HepG2 (cell line): ENCODE measurements around the gene XPC. TPM values are rescaled to one million over a fixed set of nuclear protein-coding genes. Genes with fewer than 3 reads are reported as not detected.

Experiments
- ATAC-seq: fragments of 200-7000 bp; cut with Tn5 transposase; 3 replicates; pipeline ENCODE4 v1.9.1; 2020; ENCODE audit warnings: mild to moderate bottlenecking, moderate library complexity
- BruUV-seq: library from RNA; stranded (reverse); fragments of 400-500 nt; replicated peaks from 2 replicates; lab custom pipeline; 2021; lab: Mats Ljungman, UMichigan
- CTCF ChIA-PET: fragments of 300-600 bp; formaldehyde crosslinking; extraction: SDS; loops from one replicate; lab custom pipeline; 2021; ENCODE audit warnings: low total read pairs, inconsistent platforms, low intra/inter-chr PET ratio; lab: Yijun Ruan, JAX
- POLR2A ChIA-PET: fragments of 350-600 bp; sonication (Branson Sonifier 250); formaldehyde crosslinking; loops from one replicate; lab custom pipeline; 2020; ENCODE audit warnings: antibody characterized with exemption, inconsistent platforms; lab: Yijun Ruan, JAX
- DNase-seq: peaks from one replicate; pipeline ENCODE4 v3.0.0-alpha.2; 2015; ENCODE audit warnings: low spot score
- FAIRE-seq: peaks from 3 replicates; lab custom pipeline; 2011; peaks lifted over from hg19 to GRCh38; lab: Jason Lieb, UNC
- H2AFZ ChIP-seq: one replicate; pipeline ENCODE4 v1.6.1; 2011; ENCODE audit warnings: low read length, inconsistent platforms
- H3K27ac ChIP-seq: fragments of 300-600 bp; 3 replicates; pipeline ENCODE4 v1.8.0; 2011; ENCODE audit warnings: mixed run types, mild to moderate bottlenecking, mixed read lengths, low read length, inconsistent platforms; ENCODE audit not compliant: insufficient read depth; ENCODE audit errors: extremely low read length
- H3K27me3 ChIP-seq, 2 experiments: fragments of 200-600 bp in 1 of 2; 2 replicates in 1 of 2; 3 replicates in 1 of 2; pipeline versions ENCODE4 v1.6.0 to v1.8.0; 2011; ENCODE audit warnings: low read length in 2 of 2, mild to moderate bottlenecking in 2 of 2, moderate library complexity in 2 of 2, inconsistent platforms in 1 of 2; ENCODE audit not compliant: insufficient read depth in 2 of 2, control insufficient read depth in 1 of 2
- H3K36me3 ChIP-seq, 2 experiments: fragments of 200-600 bp in 1 of 2; replicated peaks in 1 of 2; 2 replicates in 1 of 2; 3 replicates in 1 of 2; pipeline versions ENCODE4 v1.5.1 to v1.8.0; 2011; ENCODE audit warnings: low read length in 2 of 2, inconsistent platforms in 1 of 2; ENCODE audit not compliant: insufficient read depth in 2 of 2, control insufficient read depth in 1 of 2
- H3K4me1 ChIP-seq: 2 replicates; pipeline ENCODE4 v1.5.1; 2012; ENCODE audit warnings: low read length, inconsistent platforms; ENCODE audit not compliant: insufficient read depth
- H3K4me2 ChIP-seq: 2 replicates; pipeline ENCODE4 v1.6.0; 2011; ENCODE audit warnings: low read depth, low read length, inconsistent platforms
- H3K4me3 ChIP-seq, 3 experiments: fragments of 200-600 bp in 1 of 3; sonication (generic), shearing (Covaris generic) in 1 of 3; replicated peaks in 1 of 3; 2 replicates each; pipeline ENCODE4 v1.5.1; 2011 to 2016; ENCODE audit warnings: low read length in 3 of 3, inconsistent platforms in 2 of 3, low read depth in 2 of 3, mild to moderate bottlenecking in 2 of 3, control low read depth in 1 of 3, mixed read lengths in 1 of 3; ENCODE audit not compliant: insufficient read depth in 1 of 3
- H3K79me2 ChIP-seq: one replicate; pipeline ENCODE4 v1.6.1; 2011; ENCODE audit warnings: low read length, inconsistent platforms; ENCODE audit not compliant: insufficient read depth
- H3K9ac ChIP-seq: 2 replicates; pipeline ENCODE4 v1.6.0; 2011; ENCODE audit warnings: mild to moderate bottlenecking, low read depth, low read length, inconsistent platforms; ENCODE audit not compliant: insufficient read depth
- H3K9me3 ChIP-seq: 2 replicates; pipeline ENCODE4 v1.5.1; 2012; ENCODE audit warnings: mild to moderate bottlenecking, low read length
- H4K20me1 ChIP-seq: 2 replicates; pipeline ENCODE4 v1.6.0; 2011; ENCODE audit warnings: inconsistent platforms, mild to moderate bottlenecking, low read length, moderate library complexity; ENCODE audit not compliant: insufficient read depth
- HNF4A ChIP-seq: sonication (generic); formaldehyde crosslinking; IDR thresholded peaks from 2 replicates; pipeline ENCODE4 v1.4.0; 2020; ENCODE audit warnings: missing genetic modification reagents
- HNRNPL ChIP-seq: fragments of 200-400 bp; formaldehyde crosslinking; IDR thresholded peaks from 2 replicates; pipeline ENCODE4 v1.6.1; 2017; ENCODE audit warnings: mild to moderate bottlenecking, low read depth, low read length
- IRF2 ChIP-seq: IDR thresholded peaks from 2 replicates; pipeline ENCODE4 v1.6.1; 2018; ENCODE audit warnings: missing genetic modification reagents, missing compliant biosample characterization
- NR2F6 ChIP-seq, 2 experiments: IDR thresholded peaks; 2 replicates each; pipeline ENCODE4 v1.6.1; 2016; ENCODE audit warnings: antibody characterized with exemption in 1 of 2, mild to moderate bottlenecking in 1 of 2
- POLR2AphosphoS2 ChIP-seq: IDR thresholded peaks from 2 replicates; pipeline ENCODE4 v1.6.1; 2011; ENCODE audit warnings: low read depth, low read length, improper control_type of control experiment
- RFX5 ChIP-seq: IDR thresholded peaks from 2 replicates; pipeline ENCODE4 v1.6.1; 2011; ENCODE audit warnings: low read depth, low read length, improper control_type of control experiment
- TAF1 ChIP-seq: sonication (generic); formaldehyde crosslinking; IDR thresholded peaks from 2 replicates; pipeline ENCODE4 v1.4.0; 2020; ENCODE audit warnings: missing genetic modification reagents
- U2AF1 ChIP-seq: fragments of 200-400 bp; formaldehyde crosslinking; optimal IDR thresholded peaks from 2 replicates; pipeline ENCODE3; 2017; ENCODE audit warnings: mild to moderate bottlenecking, low read depth, low read length
- ZNF441 ChIP-seq: sonication (generic); formaldehyde crosslinking; IDR thresholded peaks from 2 replicates; pipeline ENCODE4 v1.7.0; 2021; ENCODE audit warnings: missing genetic modification reagents, borderline replicate concordance
- ZNF558 ChIP-seq: sonication (generic); formaldehyde crosslinking; IDR thresholded peaks from 2 replicates; pipeline ENCODE4 v1.9.0; 2022; ENCODE audit warnings: mild to moderate bottlenecking, missing genetic modification reagents, borderline replicate concordance
- WGBS: methylation state at CpG from one replicate; pipeline ENCODE4 v1.1.6; 2017; ENCODE audit warnings: low lambda C conversion rate; 5-methylcytosine and 5-hydroxymethylcytosine counted together
- in situ Hi-C: cut with HindIII; loops from 2 replicates; pipeline ENCODE4 v1.10.0; 2017; ENCODE audit warnings: low pct_unique_long_range_greater_than_20kb; ENCODE audit not compliant: extremely low pct_ligation_motif_present
- intact Hi-C: fragments of 100-400 bp; cut with micrococcal nuclease; formaldehyde crosslinking; loops from one replicate; pipeline ENCODE4 v1.10.0; 2022; ENCODE audit not compliant: unreplicated experiment
- polyA plus RNA-seq, 8 experiments: library from polyadenylated mRNA; depleted of rRNA in 3 of 8; stranded (reverse) in 7 of 8; unstranded in 1 of 8; fragments of >200 nt; fragmentation: Illumina TruSeq in 4 of 8; extraction: Trizol in 4 of 8; gene quantifications; 2 replicates each; pipeline versions ENCODE4 v1.2.1 to v1.2.3, GENCODE V29; 2011 to 2016; ENCODE audit warnings: low read depth in 4 of 8, missing spikeins in 1 of 8, mixed read lengths in 1 of 8; ENCODE audit not compliant: insufficient read depth in 1 of 8
- total RNA-seq, 5 experiments: library from RNA; depleted of rRNA; stranded (reverse); fragments of >200 nt; fragmentation: Illumina TruSeq; extraction: Trizol; gene quantifications; 2 replicates each; pipeline ENCODE4 v1.2.3, GENCODE V29; 2016; ENCODE audit warnings: low read depth in 1 of 5
- TF ChIP-seq, protein P1 (sequence below): IDR thresholded peaks from 2 replicates; pipeline ENCODE4 v1.6.1; 2016; ENCODE audit warnings: low read depth, control low read depth
- TF ChIP-seq, protein P2 (sequence below): sonication (generic); formaldehyde crosslinking; IDR thresholded peaks from 2 replicates; pipeline ENCODE4 v1.4.0; 2020; ENCODE audit warnings: mild to moderate bottlenecking, missing genetic modification reagents, borderline replicate concordance
- TF ChIP-seq, protein P3 (sequence below): sonication (generic); formaldehyde crosslinking; IDR thresholded peaks from 2 replicates; pipeline ENCODE4 v1.5.1; 2020; ENCODE audit warnings: mild to moderate bottlenecking, missing genetic modification reagents

Gene XPC
- total and polyA plus RNA-seq, 2 of the 13 experiments (the other 11 are each of a cell fraction or from before 2014, with no cell fraction given) = 9.4 to 24.1 TPM

DNA sequence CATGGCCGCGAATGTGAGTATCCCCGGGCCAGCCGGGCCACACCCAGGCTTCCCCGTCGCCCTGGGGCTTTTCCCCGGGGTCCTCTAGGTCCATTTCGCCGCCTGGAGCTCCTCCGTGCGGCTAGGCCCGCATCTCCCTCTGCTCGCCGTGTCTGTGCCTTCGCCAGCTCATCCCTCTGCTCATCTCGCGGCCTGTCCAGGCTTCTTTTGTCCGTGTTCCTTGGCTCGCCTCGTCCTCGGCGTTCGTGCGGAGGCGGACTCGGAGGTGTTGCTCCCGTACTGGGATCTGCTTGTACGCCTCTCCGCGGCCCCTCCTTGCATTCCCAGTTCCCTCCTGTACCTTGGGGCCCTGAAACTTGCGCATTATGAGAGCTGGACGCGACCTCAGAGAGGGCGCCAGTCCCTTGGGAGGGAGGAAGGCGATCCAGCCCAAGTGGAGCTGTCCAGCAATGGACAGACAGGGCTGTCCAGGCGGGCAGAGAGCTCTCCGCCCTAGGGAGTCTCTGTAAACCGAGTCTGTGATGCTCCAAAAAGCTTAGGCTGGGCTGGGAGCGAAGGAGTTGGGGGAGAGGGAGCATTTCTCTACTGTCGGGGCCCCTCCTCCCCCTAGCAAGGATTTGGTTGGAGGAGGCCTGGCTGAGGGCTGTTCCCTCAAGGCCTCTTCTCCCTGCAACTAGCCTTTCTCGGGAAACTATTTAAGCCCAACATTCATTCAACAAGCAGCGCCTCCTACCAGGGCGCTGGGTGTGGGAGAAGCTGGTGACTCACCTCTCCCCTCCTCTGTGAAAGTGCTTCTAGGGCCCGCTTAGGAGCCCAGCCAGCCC is 53.0 kb downstream of the XPC start:
- Histone ChIP-seq H3K27ac (peak overlapping the region; percentile 95), H3K79me2 (peaks cover 58% of the 10 kb centered on the region), H3K9me3 (no peaks in the 10 kb centered on the region), H3K36me3 (peaks cover 7 to 31% of the 10 kb centered on the region in 2 experiments), H3K4me3 (peak overlapping the region; percentile 80 to 95 (median 88)), H3K27me3 (no peaks in the 10 kb centered on the region; a peak in 1 of 5 replicates), H4K20me1 (peaks cover 16% of the 10 kb centered on the region), H3K4me1 (peaks cover 46% of the 10 kb centered on the region), H3K9ac (peak overlapping the region; percentile 90), H3K4me2 (peak overlapping the region; percentile 89), H2AFZ (no peak overlapping the region)
- ChIA-PET CTCF (interaction anchor here (1.6 kb wide), 1 partner anchor 228 kb away, joined by 5 read pairs; no protein-coding TSS in a partner anchor), POLR2A (interaction anchor here (0.6 to 5.0 kb wide), 19 partner anchors 9 to 526 kb away, joined by 3 to 75 read pairs (median 4); partner anchors contain the start of genes CCDC174, LSM3 and XPC)
- intact Hi-C loops (no loop called here), in situ Hi-C loops (no loop called here)
- peak; percentile 56 for ATAC-seq
- TSS peak; percentile 48 for BruUV-seq
- peak; percentile 18 for FAIRE-seq
- peak; percentile 72 for DNase-seq
- WGBS = 0% methylated on average over 10 of the region's 44 CpGs
- TF ChIP-seq IRF2 (CRISPR knock-in tag) (no peak), NR2F6 (IDR thresholded peaks at IDR 0.05) (no peak), NR2F6 (CRISPR knock-in tag; IDR thresholded peaks at IDR 0.05) (no peak), U2AF1 (no peak), HNF4A (no peak), ZNF441 (no peak), RFX5 (no peak), POLR2AphosphoS2 (no peak), HNRNPL (no peak), ZNF558 (0 out of 2 replicates have a peak, but pooled peaks have one; percentile 69), TAF1 (no peak)
- TF ChIP-seq, protein P1, sequence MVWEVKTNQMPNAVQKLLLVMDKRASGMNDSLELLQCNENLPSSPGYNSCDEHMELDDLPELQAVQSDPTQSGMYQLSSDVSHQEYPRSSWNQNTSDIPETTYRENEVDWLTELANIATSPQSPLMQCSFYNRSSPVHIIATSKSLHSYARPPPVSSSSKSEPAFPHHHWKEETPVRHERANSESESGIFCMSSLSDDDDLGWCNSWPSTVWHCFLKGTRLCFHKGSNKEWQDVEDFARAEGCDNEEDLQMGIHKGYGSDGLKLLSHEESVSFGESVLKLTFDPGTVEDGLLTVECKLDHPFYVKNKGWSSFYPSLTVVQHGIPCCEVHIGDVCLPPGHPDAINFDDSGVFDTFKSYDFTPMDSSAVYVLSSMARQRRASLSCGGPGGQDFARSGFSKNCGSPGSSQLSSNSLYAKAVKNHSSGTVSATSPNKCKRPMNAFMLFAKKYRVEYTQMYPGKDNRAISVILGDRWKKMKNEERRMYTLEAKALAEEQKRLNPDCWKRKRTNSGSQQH (CRISPR knock-in tag) = no peak
- TF ChIP-seq, protein P2, sequence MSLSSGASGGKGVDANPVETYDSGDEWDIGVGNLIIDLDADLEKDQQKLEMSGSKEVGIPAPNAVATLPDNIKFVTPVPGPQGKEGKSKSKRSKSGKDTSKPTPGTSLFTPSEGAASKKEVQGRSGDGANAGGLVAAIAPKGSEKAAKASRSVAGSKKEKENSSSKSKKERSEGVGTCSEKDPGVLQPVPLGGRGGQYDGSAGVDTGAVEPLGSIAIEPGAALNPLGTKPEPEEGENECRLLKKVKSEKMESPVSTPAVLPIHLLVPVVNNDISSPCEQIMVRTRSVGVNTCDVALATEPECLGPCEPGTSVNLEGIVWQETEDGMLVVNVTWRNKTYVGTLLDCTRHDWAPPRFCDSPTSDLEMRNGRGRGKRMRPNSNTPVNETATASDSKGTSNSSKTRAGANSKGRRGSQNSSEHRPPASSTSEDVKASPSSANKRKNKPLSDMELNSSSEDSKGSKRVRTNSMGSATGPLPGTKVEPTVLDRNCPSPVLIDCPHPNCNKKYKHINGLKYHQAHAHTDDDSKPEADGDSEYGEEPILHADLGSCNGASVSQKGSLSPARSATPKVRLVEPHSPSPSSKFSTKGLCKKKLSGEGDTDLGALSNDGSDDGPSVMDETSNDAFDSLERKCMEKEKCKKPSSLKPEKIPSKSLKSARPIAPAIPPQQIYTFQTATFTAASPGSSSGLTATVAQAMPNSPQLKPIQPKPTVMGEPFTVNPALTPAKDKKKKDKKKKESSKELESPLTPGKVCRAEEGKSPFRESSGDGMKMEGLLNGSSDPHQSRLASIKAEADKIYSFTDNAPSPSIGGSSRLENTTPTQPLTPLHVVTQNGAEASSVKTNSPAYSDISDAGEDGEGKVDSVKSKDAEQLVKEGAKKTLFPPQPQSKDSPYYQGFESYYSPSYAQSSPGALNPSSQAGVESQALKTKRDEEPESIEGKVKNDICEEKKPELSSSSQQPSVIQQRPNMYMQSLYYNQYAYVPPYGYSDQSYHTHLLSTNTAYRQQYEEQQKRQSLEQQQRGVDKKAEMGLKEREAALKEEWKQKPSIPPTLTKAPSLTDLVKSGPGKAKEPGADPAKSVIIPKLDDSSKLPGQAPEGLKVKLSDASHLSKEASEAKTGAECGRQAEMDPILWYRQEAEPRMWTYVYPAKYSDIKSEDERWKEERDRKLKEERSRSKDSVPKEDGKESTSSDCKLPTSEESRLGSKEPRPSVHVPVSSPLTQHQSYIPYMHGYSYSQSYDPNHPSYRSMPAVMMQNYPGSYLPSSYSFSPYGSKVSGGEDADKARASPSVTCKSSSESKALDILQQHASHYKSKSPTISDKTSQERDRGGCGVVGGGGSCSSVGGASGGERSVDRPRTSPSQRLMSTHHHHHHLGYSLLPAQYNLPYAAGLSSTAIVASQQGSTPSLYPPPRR = 0 out of 2 replicates have a peak, but pooled peaks have one; percentile 42
- TF ChIP-seq, protein P3, sequence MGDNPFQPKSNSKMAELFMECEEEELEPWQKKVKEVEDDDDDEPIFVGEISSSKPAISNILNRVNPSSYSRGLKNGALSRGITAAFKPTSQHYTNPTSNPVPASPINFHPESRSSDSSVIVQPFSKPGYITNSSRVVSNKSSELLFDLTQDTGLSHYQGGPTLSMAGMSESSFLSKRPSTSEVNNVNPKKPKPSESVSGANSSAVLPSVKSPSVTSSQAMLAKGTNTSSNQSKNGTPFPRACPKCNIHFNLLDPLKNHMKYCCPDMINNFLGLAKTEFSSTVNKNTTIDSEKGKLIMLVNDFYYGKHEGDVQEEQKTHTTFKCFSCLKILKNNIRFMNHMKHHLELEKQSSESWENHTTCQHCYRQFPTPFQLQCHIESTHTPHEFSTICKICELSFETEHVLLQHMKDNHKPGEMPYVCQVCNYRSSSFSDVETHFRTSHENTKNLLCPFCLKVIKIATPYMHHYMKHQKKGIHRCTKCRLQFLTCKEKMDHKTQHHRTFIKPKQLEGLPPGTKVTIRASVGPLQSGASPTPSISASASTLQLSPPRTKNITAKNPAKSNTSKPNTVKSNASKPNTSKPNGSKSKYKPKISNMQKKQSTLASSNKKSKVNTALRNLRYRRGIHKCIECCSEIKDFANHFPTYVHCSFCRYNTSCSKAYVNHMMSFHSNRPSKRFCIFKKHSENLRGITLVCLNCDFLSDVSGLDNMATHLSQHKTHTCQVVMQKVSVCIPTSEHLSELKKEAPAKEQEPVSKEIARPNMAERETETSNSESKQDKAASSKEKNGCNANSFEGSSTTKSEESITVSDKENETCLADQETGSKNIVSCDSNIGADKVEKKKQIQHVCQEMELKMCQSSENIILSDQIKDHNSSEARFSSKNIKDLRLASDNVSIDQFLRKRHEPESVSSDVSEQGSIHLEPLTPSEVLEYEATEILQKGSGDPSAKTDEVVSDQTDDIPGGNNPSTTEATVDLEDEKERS (CRISPR knock-in tag) = no peak
